Measurements from ENCODE around the gene AMMECR1L.
"Not testable (repeated sequence)": the region's sequence is repeated elsewhere in the genome, so short reads cannot be mapped to it uniquely, and the experiment has no call there.

Gene AMMECR1L

DNA sequence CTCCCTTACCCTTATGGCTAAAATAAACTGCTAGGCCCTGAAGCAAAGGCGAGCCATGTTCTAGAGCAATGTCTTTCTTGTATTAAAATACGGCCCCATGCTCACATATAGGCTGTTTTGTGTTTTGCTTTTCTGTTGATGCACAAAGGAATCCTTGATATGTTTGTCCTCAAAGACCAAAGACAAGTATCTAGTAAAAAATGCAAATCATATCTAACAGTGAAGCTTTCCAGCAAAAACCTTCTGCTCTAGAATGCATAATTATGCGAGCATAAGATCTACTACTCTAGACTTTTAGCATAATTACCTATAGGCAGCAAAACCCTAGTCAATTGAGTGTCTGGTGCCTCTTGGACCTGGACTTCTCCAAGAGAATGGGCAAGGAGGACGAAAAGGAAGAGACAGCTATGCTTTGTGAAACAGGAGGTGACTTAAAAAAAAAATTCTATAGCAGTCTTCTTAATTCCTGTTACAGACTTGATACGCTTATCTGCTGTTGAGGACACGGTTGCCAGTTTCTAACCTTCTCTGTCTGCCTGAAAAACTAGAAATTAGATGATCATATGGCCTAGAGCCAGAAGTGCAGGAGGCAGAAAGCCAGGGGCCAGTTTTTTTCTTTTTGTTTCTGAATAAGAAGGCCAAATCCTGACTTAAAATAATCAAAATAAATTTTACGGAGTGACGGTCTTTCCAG is 1.5 kb upstream of the AMMECR1L start:
- no peak for DNase-seq (ENCODE audit: low read depth)

GRCh38 chr2:127886593-127886935 is 808 bp upstream of the AMMECR1L start:
- DNase-seq (ENCODE audit: low read depth) = not testable (repeated sequence)

DNA sequence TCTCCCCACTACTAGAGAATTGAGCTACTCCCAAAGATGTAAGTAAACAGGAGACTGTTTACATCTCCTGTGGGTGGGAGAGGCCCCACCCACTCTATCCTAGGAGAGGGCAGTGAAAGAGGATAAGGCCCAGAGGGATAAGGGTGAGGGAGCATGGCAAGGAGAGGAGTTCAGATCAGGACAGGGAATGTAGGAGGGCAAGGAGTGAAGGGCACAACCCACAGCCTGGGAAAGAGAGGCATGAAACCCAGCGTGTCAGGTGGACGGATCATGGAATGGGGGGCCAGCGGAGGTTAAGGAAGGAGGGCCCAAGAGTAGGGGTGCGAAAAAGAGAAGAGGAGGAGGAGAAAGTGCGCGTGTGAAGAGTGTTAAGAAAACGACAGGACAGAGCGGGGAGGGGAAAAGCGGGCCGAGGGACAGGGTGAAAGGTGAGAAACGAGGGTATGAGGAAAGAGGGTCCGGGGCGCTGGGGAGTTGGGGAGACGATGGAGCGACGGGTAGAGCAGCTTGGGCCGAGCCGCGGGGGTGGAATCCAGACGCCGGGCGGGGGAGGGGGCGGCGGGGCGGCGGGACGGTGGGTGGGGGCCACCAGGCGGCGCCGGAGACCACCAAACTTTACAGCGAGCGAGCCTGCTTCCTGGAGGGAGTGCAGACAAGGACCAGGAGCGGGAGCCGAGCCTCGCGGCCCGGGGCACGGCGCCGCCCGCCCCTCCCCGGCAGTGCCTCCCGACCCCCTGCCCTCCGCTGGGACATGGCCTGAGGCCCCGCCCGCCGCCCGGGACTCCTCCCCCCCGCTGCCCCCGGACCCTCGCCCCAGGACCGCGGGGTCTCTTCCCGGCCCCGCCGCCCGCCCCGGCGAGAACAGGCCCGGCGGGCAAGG is 655 bp downstream of the AMMECR1L start:
- peak; percentile 17 for DNase-seq (ENCODE audit: low read depth)

DNA sequence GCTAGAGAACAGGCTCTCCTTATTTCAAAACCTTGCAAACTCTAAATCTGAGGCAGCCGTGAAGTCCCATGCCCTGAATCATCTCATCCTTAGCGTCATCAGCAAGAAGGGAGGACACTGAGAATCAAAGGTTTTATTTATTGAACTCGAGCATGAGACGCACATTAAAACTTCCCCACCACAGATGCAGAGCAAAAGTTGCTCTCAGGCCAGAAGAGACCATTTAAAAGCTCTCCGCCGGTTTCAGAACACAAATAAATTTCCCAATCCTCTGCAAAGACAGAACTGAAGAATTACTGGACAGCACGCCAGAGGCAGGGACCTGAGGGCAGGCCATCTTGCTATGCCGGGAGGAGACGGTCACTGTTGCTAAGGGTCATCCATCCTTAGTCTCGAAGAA is 1.3 kb downstream of the AMMECR1L start:
- DNase-seq (ENCODE audit: low read depth) = no peak

GRCh38 chr2:127879899-127880298 is 5.9 kb downstream of the AMMECR1L start:
- DNase-seq (ENCODE audit: low read depth) = no peak

GRCh38 chr2:127877626-127878025 is 8.1 kb downstream of the AMMECR1L start:
- DNase-seq (ENCODE audit: low read depth) = no peak

- DNase-seq (ENCODE audit: low read depth) = no peak
Observed at GRCh38 chr2:127877136-127877535, 8.6 kb downstream of the AMMECR1L start.

- no peak for DNase-seq (ENCODE audit: low read depth)
Observed at GRCh38 chr2:127874378-127875269, 11.1 kb downstream of the AMMECR1L start.

DNA sequence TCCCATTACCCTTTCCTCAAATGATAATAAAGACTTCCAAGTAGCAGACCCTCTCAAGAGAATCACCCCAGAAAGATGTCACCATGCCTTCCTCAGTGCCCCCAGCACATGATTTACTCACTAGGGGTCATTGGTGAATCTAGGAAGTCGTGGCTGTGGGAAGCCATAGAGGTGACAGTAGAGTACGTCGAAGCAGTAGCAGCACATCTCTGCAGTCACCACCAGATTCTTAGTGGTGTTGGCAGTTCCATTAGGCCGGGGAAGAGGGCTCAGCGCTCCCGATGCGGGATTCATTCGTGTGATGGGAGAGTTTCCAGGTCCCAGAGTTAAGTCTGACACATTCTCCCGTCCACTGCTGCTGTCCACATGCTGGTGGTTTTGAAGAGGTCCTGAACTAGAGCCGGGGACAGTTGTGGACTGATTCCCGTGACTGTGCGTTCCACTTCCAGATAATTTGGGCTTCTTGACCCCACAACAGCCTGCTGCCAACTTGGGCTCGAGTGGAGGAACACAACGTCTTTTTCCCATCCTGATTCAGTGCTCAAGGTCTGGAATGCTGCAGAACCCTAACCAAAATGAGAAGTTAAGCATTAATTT is 12.0 kb downstream of the AMMECR1L start:
- no peak for DNase-seq (ENCODE audit: low read depth)

DNA sequence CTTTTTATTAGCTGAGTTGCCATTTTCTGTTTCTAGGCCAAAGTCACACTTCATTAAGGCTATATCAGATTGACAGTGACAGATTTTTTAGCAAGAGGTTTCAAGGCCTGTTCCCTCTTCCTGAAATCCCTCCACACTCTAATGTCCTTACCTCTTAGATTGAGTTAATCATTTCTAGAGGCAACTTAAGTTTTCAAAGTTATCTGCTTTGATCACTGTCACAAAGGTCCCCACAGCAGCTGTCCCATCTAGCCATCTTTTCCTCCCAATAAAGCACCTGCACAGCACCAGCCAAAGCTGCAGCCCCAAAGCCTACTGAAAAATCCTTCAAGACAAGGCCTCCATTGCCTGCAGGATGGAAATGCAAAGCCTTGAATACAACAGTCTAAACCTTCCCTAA is 13.4 kb downstream of the AMMECR1L start:
- no peak for DNase-seq (ENCODE audit: low read depth)

DNA sequence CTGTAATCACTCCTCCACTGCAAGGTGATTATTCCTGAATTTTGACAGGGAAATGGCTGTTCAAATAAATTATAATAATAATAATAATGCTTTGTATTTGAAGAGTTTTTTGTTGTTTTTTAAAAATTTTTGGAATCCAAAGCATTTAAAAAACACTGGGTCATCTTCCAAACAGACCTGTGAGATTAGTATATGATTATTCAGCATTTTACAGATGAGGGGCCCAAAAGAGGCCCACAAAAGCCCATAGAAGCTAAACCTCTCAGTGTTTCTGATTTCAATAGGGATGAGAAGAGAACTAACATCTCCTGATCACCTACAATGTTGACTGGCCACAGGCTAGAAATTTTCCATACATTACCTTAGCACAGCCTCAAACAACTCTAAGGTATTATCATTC is 19.8 kb downstream of the AMMECR1L start:
- DNase-seq (ENCODE audit: low read depth) = no peak

DNA sequence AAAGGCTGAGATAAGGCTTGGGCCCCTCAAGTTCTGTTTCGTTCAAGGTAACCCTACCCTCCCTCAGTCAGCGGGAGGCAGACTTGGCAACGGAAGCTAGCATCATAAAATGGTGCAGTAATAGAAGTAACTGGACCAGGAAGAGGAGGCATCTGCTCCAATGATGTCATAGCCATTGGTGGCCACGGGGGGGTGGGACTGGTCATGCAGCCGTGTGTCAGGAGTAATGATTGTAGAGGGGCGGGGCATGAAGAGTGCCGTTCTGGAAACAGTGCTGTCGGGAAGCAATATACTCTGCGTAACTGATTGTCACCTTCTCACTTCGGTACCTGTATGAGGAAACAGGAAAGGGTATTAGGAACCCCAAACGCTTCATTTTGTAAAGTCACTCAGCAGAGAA is 20.9 kb downstream of the AMMECR1L start:
- DNase-seq (ENCODE audit: low read depth) = no peak

GRCh38 chr2:127862228-127862627 is 23.5 kb downstream of the AMMECR1L start:
- no peak for DNase-seq (ENCODE audit: low read depth)

DNA sequence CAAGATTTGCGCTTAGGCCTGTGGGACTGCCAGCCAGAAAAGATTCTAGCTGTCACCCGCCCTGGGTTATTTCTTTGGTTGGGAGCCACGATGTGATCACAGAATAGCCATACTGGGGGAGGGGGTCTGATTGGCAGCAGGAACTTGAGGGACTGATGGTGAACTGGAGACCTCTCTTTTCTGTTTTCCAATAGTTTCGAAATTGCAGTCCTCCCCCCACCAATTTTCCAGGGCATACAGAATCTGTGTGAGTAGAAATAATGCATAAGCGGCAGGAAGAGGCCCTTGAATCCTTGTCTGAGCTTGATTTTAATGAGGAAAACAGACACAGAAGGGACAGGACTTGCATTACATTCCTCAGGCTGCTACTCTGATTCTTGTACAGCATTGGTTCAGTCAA is 25.6 kb downstream of the AMMECR1L start:
- DNase-seq (ENCODE audit: low read depth) = no peak

GRCh38 chr2:127859712-127860085 is 26.1 kb downstream of the AMMECR1L start:
- peak; percentile 65 for DNase-seq (ENCODE audit: low read depth)

- DNase-seq (ENCODE audit: low read depth) = peak; percentile 4
Observed at GRCh38 chr2:127857265-127857808, 28.4 kb downstream of the AMMECR1L start.

GRCh38 chr2:127853671-127854070 is 32.1 kb downstream of the AMMECR1L start:
- no peak for DNase-seq (ENCODE audit: low read depth)

DNA sequence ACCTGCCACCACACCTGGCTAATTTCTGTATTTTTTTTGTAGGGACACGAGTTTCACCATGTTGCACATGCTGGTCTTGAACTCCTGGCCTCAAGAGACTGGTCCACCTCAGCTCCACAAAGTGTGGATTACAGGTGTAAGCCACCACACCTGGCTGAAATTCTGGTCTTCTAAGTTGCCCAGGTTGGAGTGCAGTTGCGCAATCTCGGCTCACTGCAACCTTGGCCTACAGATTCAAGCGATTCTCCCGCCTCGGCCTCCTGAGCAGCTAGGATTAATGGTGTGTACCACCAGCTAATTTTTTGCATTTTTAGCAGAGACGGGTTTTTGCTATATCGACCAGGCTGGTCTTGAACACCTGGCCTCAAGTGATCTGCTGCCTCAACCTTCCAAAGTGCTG is 33.4 kb downstream of the AMMECR1L start:
- no peak for DNase-seq (ENCODE audit: low read depth)

DNA sequence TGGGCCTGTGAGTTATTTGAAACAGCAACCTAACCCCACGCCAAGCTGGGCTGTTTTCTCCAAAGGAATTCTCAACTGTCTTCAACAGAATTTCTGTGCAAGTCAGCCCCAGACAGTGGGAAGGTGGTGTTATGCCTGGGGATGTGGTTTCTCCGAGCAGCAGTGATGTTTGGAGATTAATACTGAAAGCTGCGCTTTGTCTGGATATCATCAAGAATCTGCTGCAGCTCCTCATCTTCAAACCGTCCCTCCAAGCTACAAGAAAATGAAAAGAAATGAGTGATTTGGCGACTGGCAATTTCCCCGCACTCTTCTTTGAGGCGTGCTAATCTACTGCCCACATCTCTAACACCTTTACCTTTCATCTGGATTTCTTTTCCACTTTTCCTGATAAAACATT is 37.8 kb downstream of the AMMECR1L start:
- no peak for DNase-seq (ENCODE audit: low read depth)

- DNase-seq (ENCODE audit: low read depth) = no peak
Observed at GRCh38 chr2:127844973-127845372, 40.8 kb downstream of the AMMECR1L start.

- no peak for DNase-seq (ENCODE audit: low read depth)
Observed at GRCh38 chr2:127843677-127844076, 42.1 kb downstream of the AMMECR1L start.
